ENCODE data around the gene POLR3A. TPM values are rescaled to one million over a fixed set of nuclear protein-coding genes. Genes with fewer than 3 reads are reported as not detected.
"Not testable (repeated sequence)": the region's sequence is repeated elsewhere in the genome, so short reads cannot be mapped to it uniquely, and the experiment has no call there.

Gene POLR3A
- 7.0 and 8.2 TPM in 2 replicates for total RNA-seq (2014; rRNA removed; shearing (Covaris generic))

- peak; percentile 97 for DNase-seq (ENCODE audit: low read depth)
These were observed at the start of gene POLR3A for GRCh38 chr10:78029269-78030226. TSS of gene POLR3A (minus strand) at chr10:78029515. CDS start at chr10:78029407, 108 bp downstream.

GRCh38 chr10:78078539-78079330 lies 49.4 kb upstream of the POLR3A start:
- no peak for DNase-seq (ENCODE audit: low read depth)

- DNase-seq (ENCODE audit: low read depth): not testable (repeated sequence)
These were observed 46.5 kb upstream of the POLR3A start for GRCh38 chr10:78075806-78076205.

- no peak for DNase-seq (ENCODE audit: low read depth)
These were observed 43.2 kb upstream of the POLR3A start for GRCh38 chr10:78072504-78072903.

GRCh38 chr10:78071857-78072179 lies 42.5 kb upstream of the POLR3A start:
- no peak for DNase-seq (ENCODE audit: low read depth)

- no peak for DNase-seq (ENCODE audit: low read depth)
These were observed 42.0 kb upstream of the POLR3A start for GRCh38 chr10:78071140-78071856.

- DNase-seq (ENCODE audit: low read depth): no peak
These were observed 41.4 kb upstream of the POLR3A start for GRCh38 chr10:78070726-78071125.

- DNase-seq (ENCODE audit: low read depth): not testable (repeated sequence)
These were observed 40.7 kb upstream of the POLR3A start for GRCh38 chr10:78070064-78070463.

- no peak for DNase-seq (ENCODE audit: low read depth)
These were observed 39.8 kb upstream of the POLR3A start for GRCh38 chr10:78069151-78069550.

- no peak for DNase-seq (ENCODE audit: low read depth)
These were observed 37.6 kb upstream of the POLR3A start for GRCh38 chr10:78066728-78067430.

- DNase-seq (ENCODE audit: low read depth): no peak
These were observed 36.7 kb upstream of the POLR3A start for GRCh38 chr10:78066012-78066411.

- DNase-seq (ENCODE audit: low read depth): no peak
These were observed 36.3 kb upstream of the POLR3A start for GRCh38 chr10:78065611-78066010.

- DNase-seq (ENCODE audit: low read depth): not testable (repeated sequence)
These were observed 35.6 kb upstream of the POLR3A start for GRCh38 chr10:78064919-78065318.

GRCh38 chr10:78063236-78063635 lies 33.9 kb upstream of the POLR3A start:
- no peak for DNase-seq (ENCODE audit: low read depth)

GRCh38 chr10:78062296-78062695 lies 33.0 kb upstream of the POLR3A start:
- no peak for DNase-seq (ENCODE audit: low read depth)

- DNase-seq (ENCODE audit: low read depth): no peak
These were observed 30.8 kb upstream of the POLR3A start for GRCh38 chr10:78059906-78060702.

GRCh38 chr10:78058562-78058961 lies 29.2 kb upstream of the POLR3A start:
- no peak for DNase-seq (ENCODE audit: low read depth)

GRCh38 chr10:78053211-78053868 lies 24.0 kb upstream of the POLR3A start:
- peak; percentile 79 for DNase-seq (ENCODE audit: low read depth)

GRCh38 chr10:78049851-78050250 lies 20.5 kb upstream of the POLR3A start:
- no peak for DNase-seq (ENCODE audit: low read depth)

- peak; percentile 78 for DNase-seq (ENCODE audit: low read depth)
These were observed 18.1 kb upstream of the POLR3A start for GRCh38 chr10:78047314-78047891.

Data from RPMI7951 (cell line).